NCI-H748 treated with DMSO at 0.1 percent for 48 hours (cell line): ENCODE measurements around the gene KRT6C.
A peak's percentile ranks its signal among the peaks of the same experiment; 100 is the strongest.
"Not testable (repeated sequence)": the region's sequence is repeated elsewhere in the genome, so short reads cannot be mapped to it uniquely, and the experiment has no call there.

Experiments used
- DNase-seq: peaks from one replicate; lab custom pipeline; 2025; lab: John Stamatoyannopoulos, UW

The KRT6C gene

DNA sequence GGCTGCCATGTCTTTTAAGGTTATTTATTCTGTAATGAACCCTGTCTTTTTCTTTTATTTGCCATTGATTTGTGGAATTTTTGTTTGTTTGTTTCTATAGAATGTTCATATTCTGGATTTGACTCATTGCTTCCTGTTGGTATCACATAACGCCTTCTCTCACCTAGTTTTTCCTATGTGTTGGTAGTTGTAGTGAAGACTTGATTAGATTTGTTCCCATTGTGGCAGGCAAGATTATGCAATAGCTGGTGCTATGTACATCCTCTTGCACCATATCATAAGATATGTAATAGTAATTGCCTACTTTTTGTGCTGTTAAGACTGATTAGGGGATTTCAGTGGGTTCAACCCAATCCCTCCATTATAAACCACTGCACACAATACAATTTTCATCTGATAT is 17.8 kb downstream of the KRT6C start:
- no peak for DNase-seq

DNA sequence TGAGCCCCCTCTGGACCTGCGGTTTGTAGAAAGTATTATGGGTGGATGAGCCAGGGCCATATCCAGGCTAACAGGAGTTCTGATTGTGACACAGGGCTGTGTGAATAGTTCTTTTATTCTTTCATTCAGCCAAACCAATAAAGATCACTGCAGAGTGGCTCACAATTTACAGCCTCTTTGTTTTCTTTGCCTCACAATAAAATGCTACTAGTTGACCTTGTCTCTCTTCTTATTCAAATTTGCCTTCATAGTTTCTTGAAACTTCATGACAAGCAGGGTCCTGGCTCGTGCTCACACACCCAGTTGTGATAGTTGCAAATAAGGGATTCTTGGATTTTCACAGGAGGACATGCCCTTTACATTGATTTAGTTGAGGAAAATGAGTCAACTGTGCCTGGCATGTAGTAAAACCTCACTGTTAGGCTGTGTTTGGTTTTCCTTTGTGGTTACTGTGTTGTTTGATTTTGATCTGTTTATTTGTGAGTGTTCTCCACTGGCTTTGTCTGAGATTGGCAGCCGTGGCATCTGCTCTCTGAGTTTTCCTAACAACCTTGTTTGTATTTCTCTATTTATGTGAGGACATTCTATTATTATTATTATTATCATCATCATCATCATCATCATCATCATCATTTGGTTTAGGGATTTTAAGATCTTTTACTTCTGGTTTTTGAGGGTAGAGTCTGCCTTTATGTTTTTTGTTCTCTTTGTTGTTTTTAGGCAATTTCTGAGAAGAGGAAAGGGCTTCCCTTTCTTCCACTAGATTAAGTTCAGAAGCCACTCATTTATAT is 19.0 kb downstream of the KRT6C start:
- DNase-seq, result peak; percentile 46

DNA sequence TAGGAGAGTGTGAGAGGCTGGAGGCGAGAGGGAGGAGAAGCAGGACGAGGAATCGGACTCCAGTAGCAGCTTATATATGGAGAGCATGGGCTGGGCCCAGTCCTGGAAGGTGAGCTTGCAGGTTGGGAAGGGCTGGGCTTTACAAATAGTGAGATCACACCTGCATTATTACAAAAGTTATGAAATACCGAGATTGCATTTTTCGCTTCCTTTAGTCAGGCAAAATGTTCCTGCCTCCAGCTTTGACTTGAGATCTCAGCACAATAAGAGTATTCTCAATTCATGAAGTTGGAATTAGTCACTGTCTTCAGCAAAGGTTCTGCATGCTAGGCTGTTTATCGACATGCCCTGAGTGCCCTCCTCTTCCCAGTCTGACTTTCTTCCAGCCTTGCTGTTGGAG is 21.5 kb downstream of the KRT6C start, which contains the start of gene KRT6B:
KRT6B (minus strand) TSS at position 46 of the 400 bp plus-strand sequence. CDS start 68 bp downstream, outside the sequence.
- no peak for DNase-seq

DNA sequence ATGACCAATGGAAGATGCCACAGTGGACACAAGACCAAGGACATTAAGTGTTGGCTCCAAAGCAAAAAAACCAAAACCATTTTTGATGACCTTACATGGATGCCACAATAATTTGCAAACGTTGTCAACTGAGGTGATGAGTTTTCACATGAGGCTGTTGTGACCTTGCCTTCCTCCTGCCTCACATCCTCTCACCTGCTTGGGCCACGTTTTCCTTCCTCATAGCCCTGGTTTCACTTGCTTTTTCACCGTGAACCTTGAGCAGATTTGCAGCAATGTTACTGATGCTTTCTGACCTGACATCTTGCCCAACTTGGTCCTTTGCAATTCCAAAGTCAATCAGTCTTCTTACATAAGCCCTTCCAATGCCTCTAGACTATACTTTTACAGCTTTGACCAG is 25.4 kb downstream of the KRT6C start:
- no peak for DNase-seq

DNA sequence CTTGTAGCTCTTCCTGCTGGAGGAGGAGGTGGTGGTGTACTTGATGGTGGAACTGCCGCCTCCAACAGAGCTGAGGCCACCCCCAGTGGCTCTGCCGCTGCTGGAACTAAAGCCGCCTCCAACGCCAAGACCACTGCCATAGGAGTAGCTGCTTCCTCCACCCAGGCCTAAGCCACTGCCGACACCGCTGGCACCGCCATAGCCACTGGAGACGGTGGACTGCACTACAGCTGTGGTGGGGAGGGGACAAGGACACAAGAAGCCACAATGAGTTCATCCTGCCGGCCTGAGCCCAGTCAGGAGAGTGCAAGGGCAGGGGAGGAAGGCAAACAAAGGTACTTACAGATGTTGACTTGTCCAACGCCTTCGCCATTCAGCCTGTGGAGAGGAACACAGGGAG is 26.4 kb downstream of the KRT6C start:
- not testable (repeated sequence) for DNase-seq

DNA sequence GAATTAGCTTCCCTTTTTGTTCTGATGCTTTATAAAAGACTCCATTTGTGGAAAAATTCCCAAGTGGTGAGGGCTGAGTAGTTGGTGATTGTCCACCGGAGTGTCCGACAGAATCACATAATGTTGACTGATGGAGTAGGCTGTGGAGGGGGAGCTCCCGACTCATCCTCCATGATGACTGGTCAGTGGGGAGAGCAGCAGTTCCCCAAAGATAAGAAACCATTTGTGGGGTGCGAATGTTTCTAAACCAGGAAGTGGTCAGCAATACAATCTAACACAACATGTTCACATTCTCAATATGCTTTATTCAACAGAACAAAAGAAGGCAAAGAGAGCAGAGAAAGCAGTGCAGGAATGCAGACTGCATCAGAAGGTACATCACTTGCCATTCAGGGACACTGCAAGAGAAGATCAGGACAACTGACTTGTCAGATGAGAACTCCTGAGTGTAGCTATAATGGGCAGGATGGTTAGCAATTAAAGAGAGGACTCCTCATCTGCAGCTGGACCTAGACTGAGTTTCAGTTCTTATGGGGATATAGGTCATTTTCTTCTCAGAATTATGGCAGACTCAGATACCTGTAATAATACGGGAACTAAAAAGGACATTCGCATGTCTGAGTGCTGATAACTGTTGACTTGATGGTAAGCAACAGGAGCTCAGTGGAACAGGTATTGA is 27.1 kb downstream of the KRT6C start:
- DNase-seq, result no peak

DNA sequence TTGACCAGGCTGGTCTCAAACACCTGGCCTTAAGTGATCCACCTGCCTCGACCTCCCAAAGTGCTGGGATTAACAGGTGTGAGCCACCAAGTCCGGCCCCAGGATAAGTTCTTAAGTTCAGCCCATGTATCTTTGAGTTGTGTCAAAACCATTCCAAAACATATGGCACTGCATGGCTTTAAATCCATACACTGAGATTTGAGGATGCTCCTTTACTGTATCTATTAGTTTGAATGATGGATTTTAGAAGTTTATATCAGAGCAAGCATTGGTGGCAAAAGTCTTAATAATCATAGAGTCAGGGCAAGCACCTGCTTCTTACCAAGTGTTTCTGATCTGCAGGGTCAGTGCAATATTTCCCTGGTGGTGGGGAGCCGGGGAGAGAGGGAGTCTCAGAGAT is 27.7 kb downstream of the KRT6C start:
- DNase-seq, result no peak

DNA sequence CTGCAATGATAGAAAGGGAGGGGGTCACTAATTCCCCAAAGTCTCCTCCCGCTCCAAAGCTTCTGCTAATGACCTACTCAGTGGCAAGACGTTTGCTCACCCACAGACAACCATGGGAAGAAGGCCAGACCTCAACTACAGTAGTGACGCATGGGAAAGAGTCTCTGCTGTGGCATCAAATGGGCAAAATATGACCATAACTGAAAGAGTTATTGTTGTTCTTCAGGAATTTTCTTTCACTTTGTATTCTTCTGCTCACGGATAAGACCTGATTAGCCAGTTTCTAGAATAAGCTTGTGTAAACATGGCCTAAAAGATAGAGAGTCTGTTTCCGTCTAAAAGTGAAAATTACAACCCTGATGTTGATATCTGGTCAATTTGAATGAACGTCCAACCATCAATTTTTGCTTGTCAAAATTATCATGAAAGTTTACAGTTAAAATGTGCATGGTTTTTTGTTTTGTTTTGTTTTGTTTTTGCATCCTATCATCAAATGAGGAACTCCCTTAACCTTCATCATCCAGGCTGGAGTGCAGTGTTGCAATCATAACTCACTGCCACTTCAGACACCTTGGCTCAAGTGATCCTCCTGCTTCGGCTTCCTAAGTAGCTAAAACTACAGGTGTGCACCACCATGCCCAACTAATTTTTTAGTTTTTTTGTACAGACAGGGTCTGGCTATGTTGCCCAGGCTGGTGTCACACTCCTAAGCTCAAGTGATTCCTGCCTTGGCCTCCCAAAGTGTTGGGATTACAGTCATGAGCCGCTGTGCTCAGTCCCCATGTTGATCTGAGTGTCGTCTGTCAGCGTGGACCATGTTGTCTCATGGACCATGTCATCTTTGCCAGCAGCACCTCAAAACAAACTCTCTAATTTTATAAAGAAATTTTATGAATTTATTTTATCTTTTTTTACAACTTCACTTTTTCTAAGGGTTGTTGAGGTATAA is 28.7 kb downstream of the KRT6C start:
- no peak for DNase-seq

DNA sequence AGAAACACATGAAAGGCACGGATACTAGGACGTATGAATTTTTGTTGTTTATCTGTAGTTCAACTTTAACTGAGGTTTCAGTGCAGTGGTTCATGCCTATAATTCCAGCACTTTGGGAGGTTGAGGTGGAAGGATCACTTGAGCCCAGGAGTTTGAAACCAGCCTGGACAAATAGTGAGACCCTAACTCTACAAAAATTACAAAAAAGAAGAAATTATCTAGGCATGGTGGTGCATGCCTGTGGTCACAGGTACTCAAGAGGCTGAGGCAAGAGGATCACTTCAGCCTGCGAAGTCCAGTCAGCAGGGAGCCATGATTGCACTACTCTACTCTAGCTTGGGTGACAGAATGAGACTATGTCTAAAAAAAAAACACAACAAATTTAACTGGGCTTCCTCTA is 29.6 kb downstream of the KRT6C start:
- no peak for DNase-seq

DNA sequence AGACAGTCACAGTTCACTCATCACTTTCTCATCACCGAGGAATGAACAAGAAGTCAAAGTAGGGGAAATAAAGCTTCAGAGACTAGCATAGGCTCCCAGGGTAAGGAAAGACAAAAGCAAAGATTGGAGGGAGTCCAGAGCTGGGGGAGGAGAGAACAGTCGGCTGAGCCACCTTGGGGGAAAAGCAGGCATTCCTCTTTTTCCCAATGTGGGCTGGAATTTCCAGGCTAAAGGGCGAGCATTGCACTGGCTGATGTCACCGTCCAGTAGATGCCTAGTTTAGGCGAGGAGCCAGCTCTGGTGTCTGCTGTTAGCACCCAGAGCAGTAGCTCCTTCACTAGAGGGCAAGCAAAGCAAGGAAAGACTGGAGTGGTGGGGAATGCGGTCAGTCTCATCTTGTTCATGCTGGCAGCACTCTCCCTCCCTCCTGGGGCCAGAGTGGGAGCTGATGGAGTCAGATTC is 31.0 kb downstream of the KRT6C start:
- DNase-seq, result no peak

DNA sequence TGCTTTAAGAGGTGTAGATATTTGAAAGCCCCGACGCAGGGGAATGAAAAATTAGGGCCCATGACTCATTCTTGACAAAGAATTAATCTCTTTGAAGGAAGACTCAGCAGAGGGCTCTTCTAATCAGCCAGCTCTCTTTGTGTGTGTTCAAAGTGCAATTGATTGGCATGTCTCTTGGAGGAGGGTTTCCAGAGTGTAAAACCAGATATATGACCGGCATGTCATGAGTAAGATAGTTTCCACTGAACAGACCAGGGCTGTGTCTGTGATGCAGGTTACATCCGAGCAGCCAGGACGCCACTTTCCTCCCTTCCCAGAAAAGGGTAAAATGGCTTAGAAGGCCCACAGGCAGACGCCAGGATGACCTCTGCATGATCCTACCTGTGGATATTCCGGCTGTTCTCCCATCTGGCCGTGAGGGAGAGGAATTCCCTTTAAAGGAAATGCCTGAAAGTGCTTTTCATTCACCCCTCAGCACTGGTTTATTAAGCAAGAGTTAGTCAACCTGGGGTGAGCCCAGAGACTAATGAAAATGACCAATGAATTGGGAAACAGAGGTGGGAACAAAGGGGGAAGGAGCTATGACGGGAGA is 32.2 kb downstream of the KRT6C start:
- no peak for DNase-seq

DNA sequence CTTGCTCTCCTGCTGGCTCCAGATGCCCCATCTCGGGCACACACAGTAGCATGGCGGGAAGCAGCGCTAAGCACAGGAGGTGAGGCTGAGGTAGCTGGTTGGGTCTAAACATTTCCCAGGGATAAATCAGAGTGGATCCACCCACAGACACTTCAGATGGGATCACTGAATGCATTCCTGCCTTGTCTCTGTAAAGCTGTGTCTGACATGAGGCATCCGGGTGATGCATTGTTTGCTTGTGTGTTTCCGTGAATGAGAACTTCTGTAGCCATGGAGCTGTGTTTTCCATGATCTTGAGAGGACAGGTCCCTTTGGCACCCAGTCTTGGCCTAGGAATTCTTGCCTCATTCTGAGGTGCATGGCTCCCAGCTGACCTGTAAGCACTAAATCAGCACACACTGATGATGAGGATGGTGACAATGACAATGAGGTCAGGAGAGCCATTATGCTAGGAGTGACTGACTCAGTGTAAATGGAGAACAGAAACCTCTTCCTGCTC is 32.7 kb downstream of the KRT6C start:
- no peak for DNase-seq

DNA sequence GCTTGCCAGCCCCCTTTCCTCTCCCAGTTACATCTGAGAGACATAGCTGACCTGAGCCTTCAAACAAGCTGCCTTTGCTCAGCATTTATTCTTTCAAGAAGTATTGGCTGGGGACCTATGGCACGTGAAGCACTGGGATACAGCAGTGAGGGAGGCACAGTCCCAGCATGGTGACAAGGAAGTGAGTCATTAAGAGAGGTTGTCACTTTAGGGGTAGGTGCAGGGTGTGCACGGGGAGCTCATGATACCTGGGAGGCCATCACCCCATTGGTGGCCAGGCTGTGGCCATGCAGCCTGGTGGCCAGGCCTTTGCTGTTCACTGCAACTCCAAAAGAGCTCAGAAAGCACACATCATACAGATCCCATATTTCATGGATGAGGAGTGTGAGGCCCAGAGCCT is 33.8 kb downstream of the KRT6C start:
- no peak for DNase-seq

DNA sequence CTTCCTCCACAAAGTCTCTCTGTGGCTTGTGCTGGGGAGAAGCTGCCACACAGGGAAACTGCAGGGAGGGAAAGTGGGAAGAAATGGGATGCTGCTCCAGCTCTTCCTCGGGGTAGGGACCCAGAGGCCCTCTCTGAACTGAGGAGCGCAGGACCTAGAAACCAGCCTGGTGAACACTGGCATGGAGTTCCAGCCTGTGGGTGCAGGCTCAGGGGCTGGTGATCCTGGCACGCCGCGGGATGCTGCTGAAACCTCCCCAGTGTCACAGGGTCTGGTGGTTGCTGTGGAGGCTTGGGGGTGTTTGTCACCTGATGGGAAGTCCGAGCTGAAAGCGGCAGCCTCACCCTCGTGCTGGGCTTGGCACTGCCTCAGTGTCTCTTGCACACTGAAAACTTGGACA is 34.2 kb downstream of the KRT6C start:
- DNase-seq, result no peak

DNA sequence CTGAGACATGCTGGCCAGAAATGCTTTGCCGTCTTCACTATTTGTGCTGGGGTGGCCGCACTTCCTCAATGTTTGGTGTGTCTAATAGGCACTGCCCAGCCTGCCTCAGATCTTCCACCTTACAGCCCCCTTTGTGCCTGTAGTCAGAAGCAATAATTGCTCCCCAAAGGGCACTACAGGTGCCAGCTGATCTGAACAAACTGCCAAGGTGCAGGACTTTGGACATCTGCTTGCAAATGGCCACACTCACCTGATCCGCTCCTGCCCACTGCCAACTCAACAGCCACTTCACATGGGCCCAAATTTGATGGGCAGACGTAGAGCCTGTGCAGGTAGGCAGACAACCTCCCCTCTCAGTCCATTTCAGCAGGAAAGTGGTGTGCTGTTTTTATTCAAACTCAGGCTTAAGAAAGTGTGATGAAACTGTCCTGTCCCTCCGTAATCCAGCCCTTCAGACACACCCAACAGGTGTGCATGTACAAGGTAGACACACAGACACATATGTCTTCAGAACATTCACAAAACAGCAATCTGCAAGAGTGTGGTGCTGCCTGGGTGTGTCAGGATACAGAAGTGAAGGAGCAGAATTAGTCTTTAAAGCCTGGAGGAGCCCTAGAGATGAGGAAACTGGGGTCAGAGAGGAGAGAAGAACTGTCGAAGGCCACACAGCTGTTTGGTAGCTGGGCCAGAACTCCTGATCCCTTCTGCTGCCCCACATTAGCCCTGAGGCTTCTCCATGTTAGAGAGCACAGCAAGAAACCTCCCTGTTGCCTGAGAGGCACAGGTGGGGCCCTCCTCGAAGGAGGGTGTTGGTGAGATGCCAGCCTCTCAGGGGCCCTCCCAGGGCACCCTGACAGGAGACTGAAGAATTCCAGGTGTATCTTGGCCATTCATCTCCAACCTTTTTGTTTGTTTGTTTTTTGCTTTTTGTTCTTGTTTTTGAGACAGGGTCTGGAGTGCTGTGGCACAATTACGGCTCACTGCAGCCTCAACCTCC is 35.0 kb downstream of the KRT6C start:
- no peak for DNase-seq

DNA sequence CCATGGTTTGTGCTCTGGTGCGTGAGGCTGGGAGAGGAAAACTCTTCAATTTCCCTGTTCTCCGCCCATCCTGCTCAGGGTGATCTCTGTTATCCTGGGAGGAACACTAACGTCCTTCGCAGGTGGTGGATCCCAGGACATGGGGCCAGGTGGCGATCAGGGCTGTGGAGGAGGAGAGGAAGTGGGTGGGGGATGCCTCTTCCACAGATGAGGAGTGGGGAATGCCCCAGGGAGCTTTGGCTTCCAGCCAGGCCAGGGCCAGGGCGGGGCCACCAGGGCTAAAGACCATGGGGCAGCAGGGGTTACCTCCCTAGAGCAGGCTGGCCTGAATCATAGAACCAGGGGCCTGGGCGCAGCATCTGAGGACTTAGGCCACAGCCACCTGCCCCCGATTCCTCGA is 36.1 kb downstream of the KRT6C start:
- no peak for DNase-seq

DNA sequence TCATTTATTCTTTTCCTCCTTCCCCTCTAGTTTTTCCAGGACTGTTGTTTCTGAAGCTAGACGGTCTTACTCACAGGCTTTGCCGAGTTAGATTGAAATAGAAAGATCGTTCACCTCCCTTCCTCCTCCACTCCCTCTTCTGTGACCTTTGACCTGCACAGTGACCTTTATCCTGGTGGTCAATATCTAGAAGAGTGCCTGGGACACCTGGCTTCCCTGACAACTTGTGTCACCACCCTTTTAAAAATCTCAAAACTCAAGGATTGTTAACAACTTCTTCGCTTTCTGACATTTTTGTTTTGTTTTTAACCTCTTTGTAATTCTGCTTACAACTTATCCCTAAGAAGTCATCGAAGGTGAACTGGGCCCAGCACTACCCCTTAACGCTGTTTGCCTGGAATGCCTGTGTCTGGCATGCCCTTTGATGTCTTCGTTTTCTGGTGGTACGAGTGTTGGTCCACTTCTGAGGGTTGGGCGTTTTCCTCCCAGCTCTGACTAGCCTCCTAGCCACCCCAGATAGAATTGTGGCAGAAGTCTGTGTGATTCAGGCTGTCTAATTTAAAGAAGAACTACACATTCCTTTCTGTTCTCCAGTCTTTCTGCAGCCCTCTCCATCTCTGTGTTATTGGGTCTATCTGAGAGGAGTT is 36.7 kb downstream of the KRT6C start:
- DNase-seq, result no peak

DNA sequence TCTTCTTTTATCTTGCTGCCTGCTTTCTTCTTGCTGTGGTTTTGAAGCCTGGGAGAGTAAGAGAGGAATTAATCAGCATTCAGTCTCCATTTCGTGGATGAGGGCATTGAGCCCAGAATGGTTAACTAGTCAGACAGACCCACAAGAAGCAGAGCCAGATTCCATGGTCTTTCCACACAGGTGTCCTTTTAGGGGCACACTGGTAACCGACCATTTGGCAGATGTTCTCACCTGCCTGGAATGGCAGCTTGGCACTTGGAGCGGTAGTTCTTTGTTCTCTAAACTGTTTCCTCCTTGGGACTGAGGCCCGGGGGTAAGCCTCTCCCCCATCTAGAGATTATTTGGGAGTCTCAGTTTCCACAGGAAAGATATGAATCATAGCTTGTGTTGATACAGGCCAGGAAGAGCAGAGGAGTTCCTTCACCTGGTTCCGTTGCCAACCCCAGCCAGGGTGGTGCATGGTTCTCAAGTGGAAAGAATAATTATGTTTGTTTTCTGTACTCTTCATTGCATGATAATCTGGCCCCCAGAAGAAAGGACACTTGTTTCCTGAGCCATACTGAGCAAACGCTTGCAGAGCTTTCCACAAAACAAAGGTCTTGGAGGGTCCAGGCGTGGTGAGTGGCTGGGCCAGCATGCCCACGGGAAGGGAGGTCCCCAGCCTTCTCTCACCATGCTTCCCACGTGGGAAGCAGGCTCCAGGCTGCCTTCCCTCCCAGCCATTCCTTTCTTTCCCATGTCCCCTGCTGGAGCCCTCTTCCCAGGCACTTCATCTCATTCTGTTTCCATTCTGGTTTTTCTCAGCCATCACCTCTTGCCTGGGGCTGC is 37.4 kb downstream of the KRT6C start:
- no peak for DNase-seq

DNA sequence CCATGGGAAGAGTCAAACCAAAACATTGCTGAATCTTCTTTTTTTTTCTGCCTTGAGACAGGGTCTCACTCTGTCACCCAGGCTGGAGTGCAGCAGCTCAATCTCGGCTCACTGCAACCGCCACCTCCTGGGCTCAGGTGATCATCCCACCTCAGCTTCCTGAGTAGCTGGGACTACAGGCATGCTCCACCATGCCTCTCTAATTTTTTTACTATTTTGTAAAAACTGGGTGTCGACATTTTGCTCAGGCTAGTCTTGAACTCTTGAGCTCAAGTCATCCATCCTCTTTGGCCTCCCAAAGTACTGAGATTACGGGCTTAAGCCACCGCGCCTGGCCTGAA is 38.0 kb downstream of the KRT6C start:
- no peak for DNase-seq
